Endothelial cell of umbilical vein (primary cell): Measurements from ENCODE around the gene UBB. TPM values are rescaled to one million over a fixed set of nuclear protein-coding genes. Genes with fewer than 3 reads are reported as not detected.

Experiments
- BruUV-seq: library from RNA; stranded (reverse); fragments of 400-500 nt; replicated peaks from 2 replicates; lab custom pipeline; 2021; lab: Mats Ljungman, UMichigan
- CTCF ChIA-PET: fragments of 300-600, 350-600 bp; sonication (Branson Sonifier 250); formaldehyde crosslinking; loops from one replicate; lab custom pipeline; 2021; ENCODE audit warnings: antibody characterized with exemption, inconsistent platforms; lab: Charles Lee
- POLR2A ChIA-PET: fragments of 300-600, 350-600 bp; sonication (Branson Sonifier 250); formaldehyde crosslinking; loops from one replicate; lab custom pipeline; 2021; ENCODE audit warnings: antibody characterized with exemption, inconsistent platforms; lab: Charles Lee
- DNase-seq: peaks from one replicate; pipeline ENCODE4 v3.0.0-alpha.2; 2011; ENCODE audit warnings: low read depth, low spot score
- FAIRE-seq: peaks from 2 replicates; lab custom pipeline; 2011; peaks lifted over from hg19 to GRCh38; lab: Jason Lieb, UNC
- H2AFZ ChIP-seq: 2 replicates; pipeline ENCODE4 v1.6.0; 2012; ENCODE audit warnings: low read depth, low read length, control low read depth, inconsistent platforms
- H3K27ac ChIP-seq: 2 replicates; pipeline ENCODE4 v1.5.1; 2011; ENCODE audit warnings: low read depth, mild to moderate bottlenecking, control low read depth, low read length, moderate library complexity; ENCODE audit not compliant: insufficient read depth
- H3K27me3 ChIP-seq, 2 experiments: 2 replicates each; pipeline versions ENCODE4 v1.6.0 to v1.6.1; 2011; ENCODE audit warnings: low read length in 2 of 2, mixed read lengths in 1 of 2; ENCODE audit not compliant: control insufficient read depth in 2 of 2, insufficient read depth in 2 of 2
- H3K36me3 ChIP-seq, 2 experiments: 2 replicates in 1 of 2; 3 replicates in 1 of 2; pipeline ENCODE4 v1.5.1; 2011; ENCODE audit warnings: low read length in 2 of 2, mild to moderate bottlenecking in 1 of 2, moderate library complexity in 1 of 2; ENCODE audit not compliant: control insufficient read depth in 2 of 2, insufficient read depth in 2 of 2; ENCODE audit errors: extremely low read depth in 1 of 2
- H3K4me1 ChIP-seq: 3 replicates; pipeline ENCODE4 v1.5.1; 2011; ENCODE audit warnings: mild to moderate bottlenecking, low read length; ENCODE audit not compliant: control insufficient read depth, insufficient read depth; ENCODE audit errors: extremely low read depth
- H3K4me2 ChIP-seq: 2 replicates; pipeline ENCODE4 v1.6.1; 2011; ENCODE audit warnings: low read length, control low read depth, mixed read lengths; ENCODE audit not compliant: insufficient read depth
- H3K4me3 ChIP-seq, 3 experiments: fragments of 200-600 bp in 1 of 3; sonication (generic), shearing (Covaris generic) in 1 of 3; replicated peaks in 1 of 3; 2 replicates each; pipeline ENCODE4 v1.5.1; 2011 to 2016; ENCODE audit warnings: control low read depth in 3 of 3, low read length in 3 of 3, mild to moderate bottlenecking in 2 of 3, inconsistent platforms in 1 of 3, low read depth in 1 of 3, moderate library complexity in 1 of 3; ENCODE audit not compliant: insufficient read depth in 1 of 3
- H3K79me2 ChIP-seq: 2 replicates; pipeline ENCODE4 v1.6.0; 2012; ENCODE audit warnings: low read length, inconsistent platforms; ENCODE audit not compliant: control insufficient read depth, insufficient read depth
- H3K9ac ChIP-seq: replicated peaks from 2 replicates; pipeline ENCODE3; 2011; ENCODE audit warnings: low read length, control low read depth; ENCODE audit not compliant: insufficient read depth; ENCODE audit errors: extremely low read depth
- H3K9me1 ChIP-seq: replicated peaks from 3 replicates; pipeline ENCODE4 v1.6.0; 2011; ENCODE audit warnings: mild to moderate bottlenecking, low read length; ENCODE audit not compliant: control insufficient read depth, insufficient read depth; ENCODE audit errors: extremely low read depth
- H3K9me3 ChIP-seq: replicated peaks from 2 replicates; pipeline ENCODE4 v1.5.1; 2012; ENCODE audit warnings: low read length, inconsistent platforms; ENCODE audit not compliant: control insufficient read depth, insufficient read depth
- H4K20me1 ChIP-seq: replicated peaks from 2 replicates; pipeline ENCODE3; 2011; ENCODE audit warnings: mild to moderate bottlenecking, low read length; ENCODE audit not compliant: control insufficient read depth, insufficient read depth; ENCODE audit errors: extremely low read depth
- CTCF ChIP-seq, 2 donors: IDR thresholded peaks; 1 replicate in 1 of 2; 2 replicates in 1 of 2; pipeline ENCODE4 v1.5.1; 2011; ENCODE audit warnings: low read length in 2 of 2, mild to moderate bottlenecking in 2 of 2, moderate library complexity in 2 of 2, control low read depth in 1 of 2, inconsistent platforms in 1 of 2, low read depth in 1 of 2; ENCODE audit not compliant: insufficient read depth in 1 of 2; ENCODE audit errors: extremely low read depth in 1 of 2
- EZH2 ChIP-seq: IDR thresholded peaks from 2 replicates; pipeline ENCODE4 v1.6.1; 2012; ENCODE audit warnings: borderline replicate concordance, low read depth, mild to moderate bottlenecking, moderate library complexity, low read length, inconsistent platforms; ENCODE audit not compliant: severe bottlenecking
- FOS ChIP-seq: IDR thresholded peaks from 2 replicates; pipeline ENCODE4 v1.6.1; 2011; ENCODE audit warnings: mild to moderate bottlenecking, low read length, moderate library complexity, borderline replicate concordance; ENCODE audit not compliant: insufficient read depth
- GATA2 ChIP-seq: IDR thresholded peaks from 2 replicates; pipeline ENCODE4 v1.7.0; 2011; ENCODE audit warnings: low read depth, mild to moderate bottlenecking, moderate library complexity, mixed read lengths, low read length; ENCODE audit not compliant: insufficient read length, insufficient read depth
- JUN ChIP-seq: IDR thresholded peaks from 2 replicates; pipeline ENCODE4 v1.6.1; 2011; ENCODE audit warnings: borderline replicate concordance, low read depth; ENCODE audit not compliant: insufficient read length, insufficient read depth
- MAX ChIP-seq: IDR thresholded peaks from 2 replicates; pipeline ENCODE4 v1.6.1; 2011; ENCODE audit not compliant: insufficient read depth, insufficient read length
- MYC ChIP-seq: IDR thresholded peaks from one replicate; pipeline ENCODE4 v1.6.1; 2011; ENCODE audit warnings: mild to moderate bottlenecking, low read depth, low read length
- POLR2A ChIP-seq: IDR thresholded peaks from 2 replicates; pipeline ENCODE4 v1.6.1; 2012; ENCODE audit warnings: low read depth, mild to moderate bottlenecking, control low read depth, low read length
- POLR2AphosphoS5 ChIP-seq: IDR thresholded peaks from 2 replicates; pipeline ENCODE4 v1.6.1; 2012; ENCODE audit warnings: low read depth, mild to moderate bottlenecking, control low read depth, low read length, moderate library complexity; ENCODE audit not compliant: insufficient read depth
- dilution Hi-C: fragments of 300-500 bp; cut with MboI; formaldehyde crosslinking; loops from one replicate; pipeline ENCODE4 v1.15.0; 2019; ENCODE audit warnings: low sequenced_read_pairs; ENCODE audit not compliant: extremely low pct_ligation_motif_present
- intact Hi-C: fragments of 100-400 bp; cut with micrococcal nuclease; formaldehyde crosslinking; loops from one replicate; pipeline ENCODE4 v1.10.0; 2022
- polyA plus RNA-seq, 4 experiments: library from polyadenylated mRNA; depleted of rRNA in 3 of 4; stranded (reverse) in 3 of 4; unstranded in 1 of 4; fragments of >200 nt; gene quantifications; 2 replicates each; pipeline versions ENCODE4 v1.2.1 to v1.2.3, GENCODE V29; 2011 to 2012; ENCODE audit warnings: missing spikeins in 1 of 4
- total RNA-seq: library from RNA; stranded (reverse); gene quantifications from 2 replicates; pipeline ENCODE4 v1.2.3, GENCODE V29; 2021

Gene UBB
- total and polyA plus RNA-seq, 2 donors (not counting 3 experiments of a cell fraction or from before 2014, with no cell fraction given) = 1,294 to 1,683 TPM

- H3K9me3 ChIP-seq = no peaks in the 10 kb centered on the region
- TF ChIP-seq CTCF (IDR thresholded peaks at IDR 0.05; ENCODE audit: extremely low read depth in 1 of 2, insufficient read depth in 1 of 2, low read depth in 1 of 2, low read length in 2 of 2) (no peak), FOS (no peak), POLR2A (no peak), GATA2 (no peak), EZH2 (no peak), JUN (no peak), MAX (no peak), POLR2AphosphoS5 (no peak), MYC (no peak)
- H4K20me1 ChIP-seq = no peaks in the 10 kb centered on the region
- DNase-seq (no peak), FAIRE-seq (no peak)
- dilution Hi-C loops = no loop called here
- H2AFZ ChIP-seq = no peak overlapping the region
- no peak overlapping the region for H3K4me2 ChIP-seq
- no peaks in the 10 kb centered on the region for H3K36me3 ChIP-seq
- no peak overlapping the region for H3K4me3 ChIP-seq
- H3K27ac ChIP-seq = no peak overlapping the region
- CTCF ChIA-PET = interaction anchor here (1.0 to 3.3 kb wide), 10 partner anchors 9 to 93 kb away, joined by 3 to 28 read pairs (median 6); partner anchors contain the start of gene TRPV2
- BruUV-seq = no TSS peak
- no peaks in the 10 kb centered on the region for H3K27me3 ChIP-seq
- H3K4me1 ChIP-seq = no peaks in the 10 kb centered on the region
- intact Hi-C loops = no loop called here
- H3K9me1 ChIP-seq = no peaks in the 10 kb centered on the region
- no peak overlapping the region for H3K9ac ChIP-seq
- POLR2A ChIA-PET = no interaction called here
- H3K79me2 ChIP-seq = no peaks in the 10 kb centered on the region
These were observed 48.2 kb downstream of the UBB start for GRCh38 chr17:16429083-16429482.
